H1 (cell line): ENCODE results near the gene PLCB3. TPM values are rescaled to one million over a fixed set of nuclear protein-coding genes. Genes with fewer than 3 reads are reported as not detected.

Source experiments
- CTCF ChIA-PET: fragments of 300-600 bp; sonication (Branson Sonifier 250); formaldehyde crosslinking; loops from one replicate; lab custom pipeline; 2021; ENCODE audit not compliant: partially characterized antibody; lab: Charles Lee
- POLR2A ChIA-PET: fragments of 300-600 bp; sonication (Branson Sonifier 250); formaldehyde crosslinking; loops from one replicate; lab custom pipeline; 2021; ENCODE audit warnings: inconsistent platforms; ENCODE audit not compliant: partially characterized antibody; lab: Charles Lee
- DNase-seq, 2 experiments: peaks; one replicate each; pipeline versions ENCODE4 v3.0.0 to v3.0.0-alpha.2; 2010 to 2022; ENCODE audit warnings: low spot score in 2 of 2, low read depth in 1 of 2, mixed read lengths in 1 of 2
- FAIRE-seq: peaks from 2 replicates; lab custom pipeline; 2011; peaks lifted over from hg19 to GRCh38; lab: Jason Lieb, UNC
- H2AFZ ChIP-seq: 2 replicates; pipeline ENCODE4 v1.8.1; 2012; ENCODE audit warnings: low read length, inconsistent platforms
- H2AK5ac ChIP-seq: 2 replicates; pipeline ENCODE4 v1.6.1; 2013; ENCODE audit warnings: low read depth, low read length
- H2BK120ac ChIP-seq: replicated peaks from 2 replicates; pipeline ENCODE3; 2013; ENCODE audit warnings: low read depth, low read length, inconsistent platforms
- H2BK12ac ChIP-seq: 2 replicates; pipeline ENCODE4 v1.6.1; 2013; ENCODE audit warnings: low read depth, low read length
- H2BK15ac ChIP-seq: 2 replicates; pipeline ENCODE4 v1.6.1; 2013; ENCODE audit warnings: low read length
- H2BK20ac ChIP-seq: 2 replicates; pipeline ENCODE4 v1.6.1; 2013; ENCODE audit warnings: low read length
- H2BK5ac ChIP-seq: 2 replicates; pipeline ENCODE4 v1.6.1; 2013; ENCODE audit warnings: low read depth, low read length
- H3K14ac ChIP-seq: 2 replicates; pipeline ENCODE4 v1.6.1; 2013; ENCODE audit warnings: inconsistent platforms; ENCODE audit not compliant: insufficient read length
- H3K18ac ChIP-seq: 2 replicates; pipeline ENCODE4 v1.6.1; 2013; ENCODE audit warnings: low read length; ENCODE audit errors: extremely low read depth
- H3K23ac ChIP-seq: 2 replicates; pipeline ENCODE4 v1.6.1; 2013; ENCODE audit warnings: inconsistent platforms; ENCODE audit not compliant: insufficient read length
- H3K23me2 ChIP-seq: 2 replicates; pipeline ENCODE4 v1.6.1; 2013; ENCODE audit warnings: low read depth, low read length
- H3K27ac ChIP-seq: 2 replicates; pipeline ENCODE4 v1.6.1; 2011; ENCODE audit warnings: low read depth, low read length, inconsistent platforms
- H3K27me3 ChIP-seq, 4 experiments: replicated peaks in 1 of 4; 1 replicate in 1 of 4; 2 replicates in 3 of 4; pipeline versions ENCODE4 v1.6.1 to v1.8.1; 2011 to 2013; ENCODE audit warnings: low read length in 3 of 4, mild to moderate bottlenecking in 3 of 4, inconsistent platforms in 2 of 4, mixed read lengths in 2 of 4, moderate library complexity in 1 of 4; ENCODE audit not compliant: control insufficient read depth in 3 of 4, insufficient read depth in 3 of 4; ENCODE audit errors: extremely low read depth in 1 of 4
- H3K36me3 ChIP-seq, 4 experiments: 2 replicates each; pipeline versions ENCODE4 v1.6.1 to v1.8.1; 2011 to 2013; ENCODE audit warnings: mild to moderate bottlenecking in 4 of 4, low read length in 3 of 4, moderate library complexity in 2 of 4, control low read depth in 1 of 4, inconsistent platforms in 1 of 4; ENCODE audit not compliant: insufficient read depth in 4 of 4, control insufficient read depth in 2 of 4
- H3K4ac ChIP-seq: replicated peaks from 2 replicates; pipeline ENCODE3; 2013; ENCODE audit warnings: low read length, low read depth, mixed read lengths, inconsistent platforms; ENCODE audit not compliant: insufficient read length
- H3K4me1 ChIP-seq, 4 experiments: replicated peaks in 1 of 4; 1 replicate in 1 of 4; 2 replicates in 3 of 4; pipeline versions ENCODE4 v1.6.1 to v1.8.1; 2011 to 2013; ENCODE audit warnings: low read length in 3 of 4, inconsistent platforms in 2 of 4, mixed read lengths in 1 of 4; ENCODE audit not compliant: insufficient read depth in 4 of 4, control insufficient read depth in 3 of 4
- H3K4me2 ChIP-seq, 2 experiments: 2 replicates each; pipeline versions ENCODE4 v1.6.1 to v1.8.1; 2011 to 2013; ENCODE audit warnings: low read depth in 2 of 2, low read length in 2 of 2, control low read depth in 1 of 2, inconsistent platforms in 1 of 2, mild to moderate bottlenecking in 1 of 2; ENCODE audit not compliant: insufficient read depth in 1 of 2
- H3K4me3 ChIP-seq, 4 experiments: fragments of 200-600, 300-600 bp in 1 of 4; sonication (generic), shearing (Covaris generic), sonication (Bioruptor Twin) in 1 of 4; 2 replicates each; pipeline versions ENCODE4 v1.5.1 to v1.8.1; 2011 to 2016; ENCODE audit warnings: low read length in 4 of 4, low read depth in 3 of 4, control low read depth in 2 of 4, inconsistent platforms in 2 of 4, mild to moderate bottlenecking in 2 of 4, mixed read lengths in 1 of 4, moderate library complexity in 1 of 4; ENCODE audit not compliant: insufficient read depth in 2 of 4; ENCODE audit errors: extremely low read depth in 1 of 4
- H3K56ac ChIP-seq: replicated peaks from 2 replicates; pipeline ENCODE3; 2013; ENCODE audit warnings: low read depth, mild to moderate bottlenecking, mixed read lengths, low read length, inconsistent platforms; ENCODE audit not compliant: insufficient read length
- H3K79me1 ChIP-seq: 2 replicates; pipeline ENCODE4 v1.6.1; 2013; ENCODE audit warnings: low read depth, low read length, control low read depth
- H3K79me2 ChIP-seq, 2 experiments: 2 replicates each; pipeline versions ENCODE4 v1.6.1 to v1.8.1; 2012 to 2013; ENCODE audit warnings: low read length in 2 of 2, mild to moderate bottlenecking in 2 of 2, inconsistent platforms in 1 of 2; ENCODE audit not compliant: insufficient read depth in 2 of 2, control insufficient read depth in 1 of 2
- H3K9ac ChIP-seq, 4 experiments: replicated peaks in 1 of 4; 1 replicate in 1 of 4; 2 replicates in 3 of 4; pipeline versions ENCODE4 v1.6.1 to v1.8.1; 2011 to 2013; ENCODE audit warnings: low read depth in 3 of 4, low read length in 3 of 4, control low read depth in 2 of 4, mild to moderate bottlenecking in 2 of 4, moderate library complexity in 2 of 4, inconsistent platforms in 1 of 4; ENCODE audit errors: extremely low read depth in 1 of 4
- H3K9me3 ChIP-seq, 2 experiments: 2 replicates each; pipeline versions ENCODE4 v1.6.1 to v1.8.1; 2012 to 2013; ENCODE audit warnings: mild to moderate bottlenecking in 2 of 2, moderate library complexity in 2 of 2, control low read depth in 1 of 2, inconsistent platforms in 1 of 2, low read depth in 1 of 2, low read length in 1 of 2, mixed read lengths in 1 of 2; ENCODE audit not compliant: insufficient read depth in 2 of 2
- H4K20me1 ChIP-seq, 2 experiments: replicated peaks in 1 of 2; 2 replicates each; pipeline versions ENCODE3 to v1.8.1; 2011 to 2013; ENCODE audit warnings: inconsistent platforms in 2 of 2, low read length in 2 of 2, mild to moderate bottlenecking in 1 of 2; ENCODE audit not compliant: insufficient read depth in 2 of 2, control insufficient read depth in 1 of 2
- H4K5ac ChIP-seq: 2 replicates; pipeline ENCODE4 v1.6.1; 2013; ENCODE audit warnings: low read length, low read depth, mixed read lengths, inconsistent platforms; ENCODE audit not compliant: insufficient read length
- H4K8ac ChIP-seq: 2 replicates; pipeline ENCODE4 v1.8.0; 2013; ENCODE audit warnings: mild to moderate bottlenecking, moderate library complexity, low read length, inconsistent platforms; ENCODE audit not compliant: insufficient read depth; ENCODE audit errors: extremely low read depth
- H4K91ac ChIP-seq: replicated peaks from 2 replicates; pipeline ENCODE3; 2013; ENCODE audit warnings: low read length, mixed read lengths, inconsistent platforms; ENCODE audit not compliant: insufficient read length
- BACH1 ChIP-seq: IDR thresholded peaks from 2 replicates; pipeline ENCODE4 v1.6.1; 2012; ENCODE audit warnings: low read length, improper control_type of control experiment
- HDAC6 ChIP-seq: IDR thresholded peaks from one replicate; pipeline ENCODE4 v1.7.1; 2012; ENCODE audit warnings: low read depth, mild to moderate bottlenecking, inconsistent platforms, low read length, moderate library complexity
- KDM5A ChIP-seq: fragments of 200-600 bp; IDR thresholded peaks from 2 replicates; pipeline ENCODE4 v1.7.1; 2012; ENCODE audit warnings: mild to moderate bottlenecking, low read length, inconsistent platforms, mixed read lengths
- RAD21 ChIP-seq, 2 experiments: IDR thresholded peaks in 1 of 2; conservative IDR thresholded peaks in 1 of 2; 2 replicates each; pipeline ENCODE4 v1.6.1; 2011; ENCODE audit warnings: low read depth in 2 of 2, low read length in 2 of 2, improper control_type of control experiment in 1 of 2, inconsistent platforms in 1 of 2, mild to moderate bottlenecking in 1 of 2, moderate library complexity in 1 of 2
- RFX5 ChIP-seq: IDR thresholded peaks from 2 replicates; pipeline ENCODE4 v1.6.1; 2011; ENCODE audit warnings: low read depth, low read length, improper control_type of control experiment, borderline replicate concordance
- SP2 ChIP-seq: IDR thresholded peaks from 2 replicates; pipeline ENCODE4 v1.6.1; 2012; ENCODE audit warnings: mild to moderate bottlenecking, low read length, inconsistent platforms
- SRF ChIP-seq: IDR thresholded peaks from 2 replicates; pipeline ENCODE4 v1.6.1; 2011; ENCODE audit warnings: mild to moderate bottlenecking, low read depth, low read length, moderate library complexity
- WGBS, 2 experiments: shearing (Covaris generic) in 1 of 2; methylation state at CpG; one replicate each; pipeline versions ENCODE4 v1.1.6 to v1.1.7; 2013 to 2015; ENCODE audit warnings: low lambda C conversion rate in 2 of 2, mixed read lengths in 2 of 2, inconsistent platforms in 1 of 2, low coverage in 1 of 2, missing lambda C conversion rate in 1 of 2; ENCODE audit not compliant: insufficient replicate concordance in 2 of 2, insufficient coverage in 1 of 2, insufficient read length in 1 of 2; ENCODE audit errors: extremely low coverage in 1 of 2, missing lambda C conversion rate in 1 of 2; 5-methylcytosine and 5-hydroxymethylcytosine counted together
- polyA plus RNA-seq, 7 experiments: library from polyadenylated mRNA; depleted of rRNA in 3 of 7; stranded (reverse) in 5 of 7; unstranded in 2 of 7; fragments of >200 nt in 5 of 7; fragments of 200-250 nt in 2 of 7; gene quantifications; 1 replicate in 5 of 7; 2 replicates in 1 of 7; 4 replicates in 1 of 7; pipeline versions ENCODE4 v1.2.1 to v1.2.3, GENCODE V29; 2011 to 2013; ENCODE audit warnings: missing spikeins in 2 of 7, mixed read lengths in 2 of 7
- total RNA-seq: library from RNA; stranded (reverse); fragmentation: NEBNext Ultra II Directional; extraction: Animal tissue kit (Norgen Biotek cat#: 25700); gene quantifications from 2 replicates; pipeline ENCODE4 v1.2.1, GENCODE V29; 2021
- TF ChIP-seq, protein P1 (sequence below): IDR thresholded peaks from 2 replicates; pipeline ENCODE4 v1.6.1; 2012; ENCODE audit warnings: low read length, inconsistent platforms
- TF ChIP-seq, protein P2 (sequence below), 3 experiments: IDR thresholded peaks; 1 replicate in 2 of 3; 2 replicates in 1 of 3; pipeline versions ENCODE4 v1.5.1 to v1.6.1; 2011; ENCODE audit warnings: low read length in 3 of 3, mild to moderate bottlenecking in 3 of 3, inconsistent platforms in 2 of 3, low read depth in 1 of 3, moderate library complexity in 1 of 3; ENCODE audit not compliant: insufficient read depth in 1 of 3; ENCODE audit errors: control extremely low read depth in 1 of 3

Gene PLCB3
- total and polyA plus RNA-seq, 2 of the 8 experiments (the other 6 are each of a cell fraction or from before 2014, with no cell fraction given): 47.2 to 104 TPM

DNA sequence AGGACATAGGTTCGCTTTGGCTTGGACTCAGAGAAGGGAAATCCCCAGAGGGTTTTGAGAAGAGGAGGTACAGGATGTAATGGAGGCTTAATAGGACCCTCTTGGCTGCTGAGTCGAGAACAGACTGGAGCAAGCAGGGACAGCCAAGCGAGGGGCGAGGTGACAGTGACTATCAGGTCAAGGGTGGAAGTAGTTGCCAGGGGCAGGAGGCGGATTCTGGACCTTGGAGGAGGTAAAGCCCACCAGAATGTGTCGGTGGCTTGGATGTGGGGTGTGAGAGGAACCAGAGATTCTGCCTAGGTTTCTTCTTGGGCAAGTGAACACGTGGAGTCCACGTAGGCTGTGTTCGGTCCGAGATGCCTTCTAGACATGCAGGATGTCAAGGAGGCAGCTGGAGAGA is 61.6 kb downstream of the PLCB3 start:
- no peak overlapping the region for H2BK12ac ChIP-seq
- no peak for FAIRE-seq
- no peak overlapping the region for H2BK20ac ChIP-seq
- no peak overlapping the region for H4K91ac ChIP-seq
- ChIA-PET CTCF (interaction anchor here (1.2 to 20.8 kb wide), 5 partner anchors 9 to 338 kb away, joined by 3 to 614 read pairs (median 6); partner anchors contain the start of gene CCDC88B), POLR2A (interaction anchor here (1.2 to 1.7 kb wide), 4 partner anchors 9 to 48 kb away, joined by 3 to 4 read pairs (median 3); no protein-coding TSS in a partner anchor)
- H3K4me2 ChIP-seq: no peak overlapping the region
- H4K5ac ChIP-seq: no peak overlapping the region
- no peak overlapping the region for H4K8ac ChIP-seq
- no peak overlapping the region for H3K9ac ChIP-seq
- peaks cover under 1 to 3% of the 10 kb centered on the region in 2 experiments for H4K20me1 ChIP-seq
- peaks cover 0 to 5% (median 2%) of the 10 kb centered on the region in 4 experiments; a peak in 4 of 7 replicates for H3K4me1 ChIP-seq
- TF ChIP-seq RFX5: no peak
- no peak for TF ChIP-seq KDM5A
- no peak for TF ChIP-seq SRF
- no peak for TF ChIP-seq SP2
- TF ChIP-seq RAD21 (IDR thresholded peaks at IDR 0.05 in 1 of 2, conservative IDR thresholded peaks at IDR 0.05 in 1 of 2; ENCODE audit: low read depth in 2 of 2, low read length in 2 of 2): no peak
- no peak for TF ChIP-seq HDAC6
- TF ChIP-seq BACH1: no peak
- TF ChIP-seq, protein P1, sequence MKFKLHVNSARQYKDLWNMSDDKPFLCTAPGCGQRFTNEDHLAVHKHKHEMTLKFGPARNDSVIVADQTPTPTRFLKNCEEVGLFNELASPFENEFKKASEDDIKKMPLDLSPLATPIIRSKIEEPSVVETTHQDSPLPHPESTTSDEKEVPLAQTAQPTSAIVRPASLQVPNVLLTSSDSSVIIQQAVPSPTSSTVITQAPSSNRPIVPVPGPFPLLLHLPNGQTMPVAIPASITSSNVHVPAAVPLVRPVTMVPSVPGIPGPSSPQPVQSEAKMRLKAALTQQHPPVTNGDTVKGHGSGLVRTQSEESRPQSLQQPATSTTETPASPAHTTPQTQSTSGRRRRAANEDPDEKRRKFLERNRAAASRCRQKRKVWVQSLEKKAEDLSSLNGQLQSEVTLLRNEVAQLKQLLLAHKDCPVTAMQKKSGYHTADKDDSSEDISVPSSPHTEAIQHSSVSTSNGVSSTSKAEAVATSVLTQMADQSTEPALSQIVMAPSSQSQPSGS: no peak
- TF ChIP-seq, protein P2, sequence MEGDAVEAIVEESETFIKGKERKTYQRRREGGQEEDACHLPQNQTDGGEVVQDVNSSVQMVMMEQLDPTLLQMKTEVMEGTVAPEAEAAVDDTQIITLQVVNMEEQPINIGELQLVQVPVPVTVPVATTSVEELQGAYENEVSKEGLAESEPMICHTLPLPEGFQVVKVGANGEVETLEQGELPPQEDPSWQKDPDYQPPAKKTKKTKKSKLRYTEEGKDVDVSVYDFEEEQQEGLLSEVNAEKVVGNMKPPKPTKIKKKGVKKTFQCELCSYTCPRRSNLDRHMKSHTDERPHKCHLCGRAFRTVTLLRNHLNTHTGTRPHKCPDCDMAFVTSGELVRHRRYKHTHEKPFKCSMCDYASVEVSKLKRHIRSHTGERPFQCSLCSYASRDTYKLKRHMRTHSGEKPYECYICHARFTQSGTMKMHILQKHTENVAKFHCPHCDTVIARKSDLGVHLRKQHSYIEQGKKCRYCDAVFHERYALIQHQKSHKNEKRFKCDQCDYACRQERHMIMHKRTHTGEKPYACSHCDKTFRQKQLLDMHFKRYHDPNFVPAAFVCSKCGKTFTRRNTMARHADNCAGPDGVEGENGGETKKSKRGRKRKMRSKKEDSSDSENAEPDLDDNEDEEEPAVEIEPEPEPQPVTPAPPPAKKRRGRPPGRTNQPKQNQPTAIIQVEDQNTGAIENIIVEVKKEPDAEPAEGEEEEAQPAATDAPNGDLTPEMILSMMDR (IDR thresholded peaks at IDR 0.05; ENCODE audit: control extremely low read depth in 1 of 3, insufficient read depth in 1 of 3, low read depth in 1 of 3, low read length in 3 of 3): no peak
- TF ChIP-seq, all 59 proteins: peak for 0
- Histone ChIP-seq H2BK15ac (no peak overlapping the region), H2BK120ac (no peak overlapping the region), H3K4ac (no peak overlapping the region), H3K4me3 (no peak overlapping the region), H2AK5ac (no peak overlapping the region), H3K27me3 (no peaks in the 10 kb centered on the region), H3K36me3 (peaks cover 0 to 16% (median 10%) of the 10 kb centered on the region in 4 experiments; a peak in 7 of 8 replicates), H3K79me2 (peaks cover 0 to 12% of the 10 kb centered on the region in 2 experiments; a peak in 2 of 4 replicates), H3K56ac (no peak overlapping the region), H3K18ac (no peak overlapping the region), H3K27ac (no peak overlapping the region), H3K14ac (no peak overlapping the region), H3K23me2 (peaks cover 2% of the 10 kb centered on the region; the same call in 1 of the 2 replicates), H2BK5ac (0 out of 2 replicates have a peak overlapping the region, but pooled peaks have one; percentile 44), H2AFZ (no peak overlapping the region), H3K9me3 (no peaks in the 10 kb centered on the region), H3K79me1 (peaks cover 5% of the 10 kb centered on the region; the same call in 1 of the 2 replicates), H3K23ac (no peak overlapping the region)
- no peak for DNase-seq
- 86% methylated on average over 10 of the region's 10 CpGs; no CpG with 5 or more reads in 1 of the 2 experiments for WGBS, 2 experiments
